Measurements from ENCODE around the gene SGCD. TPM values are rescaled to one million over a fixed set of nuclear protein-coding genes. Genes with fewer than 3 reads are reported as not detected.

Gene SGCD
- total RNA-seq, 1 experiment from 2014 or later = not detected

GRCh38 chr5:156515121-156515520 is 188.2 kb downstream of the SGCD start:
- H3K36me3 ChIP-seq (ENCODE audit: control insufficient read depth in 1 of 2, insufficient read depth in 2 of 2, low read length in 2 of 2) = no peaks in the 10 kb centered on the region
- POLR2A ChIA-PET = no interaction called here
- H4K20me1 ChIP-seq (ENCODE audit: insufficient read depth) = no peaks in the 10 kb centered on the region; the same call in 1 of the 2 replicates
- CTCF ChIA-PET = no interaction called here
- no peaks in the 10 kb centered on the region for H3K9me2 ChIP-seq (ENCODE audit: insufficient read depth)
- no peak overlapping the region for H3K9ac ChIP-seq (ENCODE audit: low read length)
- no peaks in the 10 kb centered on the region for H3K4me1 ChIP-seq (ENCODE audit: control insufficient read depth in 1 of 2, insufficient read depth in 2 of 2, low read length in 2 of 2)
- no peaks in the 10 kb centered on the region for H3K79me2 ChIP-seq (ENCODE audit: insufficient read depth, low read length)
- no peak for TF ChIP-seq EZH2phosphoT487 (IDR thresholded peaks at IDR 0.05; ENCODE audit: borderline replicate concordance)
- TF ChIP-seq CTCF (IDR thresholded peaks at IDR 0.05 in 2 of 3, conservative IDR thresholded peaks at IDR 0.05 in 1 of 3; ENCODE audit: borderline replicate concordance in 1 of 3, insufficient read depth in 1 of 3, low read depth in 2 of 3, low read length in 2 of 3) = no peak
- no peak for ATAC-seq
- BruUV-seq (replicated peaks) = no TSS peak
- intact Hi-C loops (cut with micrococcal nuclease) = no loop called here
- H3K9me3 ChIP-seq (ENCODE audit: control insufficient read depth in 1 of 2, insufficient read depth in 1 of 2, low read depth in 1 of 2, low read length in 2 of 2) = peaks cover 10 to 16% of the 10 kb centered on the region in 2 experiments; a peak in 2 of 4 replicates
- no peak overlapping the region for H2AFZ ChIP-seq (ENCODE audit: low read depth, low read length, poor library complexity, severe bottlenecking)
- H3K4me3 ChIP-seq (replicated peaks in 1 of 2; ENCODE audit: low read depth in 1 of 2, low read length in 2 of 2) = no peak overlapping the region
- no peak overlapping the region for H3K27ac ChIP-seq (ENCODE audit: low read depth, low read length)
- no peak for DNase-seq (ENCODE audit: low read depth, low spot score)
- RAD21 ChIA-PET (ENCODE audit: low non-redundant PET in 1 of 2, low total read pairs in 2 of 2, uncharacterized antibody in 2 of 2, unreplicated experiment in 2 of 2) = no interaction called here
- H3K27me3 ChIP-seq (ENCODE audit: insufficient read depth, low read length) = no peaks in the 10 kb centered on the region
- no peak overlapping the region for H3K4me2 ChIP-seq (ENCODE audit: low read length)

GRCh38 chr5:156515803-156516360 is 188.9 kb downstream of the SGCD start:
- ATAC-seq (no peak), DNase-seq (ENCODE audit: low read depth, low spot score) (no peak)
- intact Hi-C loops (cut with micrococcal nuclease) = no loop called here
- TF ChIP-seq CEBPB (IDR thresholded peaks at IDR 0.05; ENCODE audit: low read depth) (no peak), YY1 (IDR thresholded peaks at IDR 0.05; ENCODE audit: extremely low read depth, insufficient replicate concordance, low read depth, low read length) (no peak), ZFX (IDR thresholded peaks at IDR 0.05) (no peak), POLR2A (IDR thresholded peaks at IDR 0.05; ENCODE audit: borderline replicate concordance, extremely low read depth, insufficient read depth, insufficient read length) (no peak), CTCF (IDR thresholded peaks at IDR 0.05 in 2 of 3, conservative IDR thresholded peaks at IDR 0.05 in 1 of 3; ENCODE audit: borderline replicate concordance in 1 of 3, insufficient read depth in 1 of 3, low read depth in 2 of 3, low read length in 2 of 3) (no peak), ZNF274 (IDR thresholded peaks at IDR 0.05; ENCODE audit: low read depth, low read length) (no peak), FOSL1 (IDR thresholded peaks at IDR 0.05; ENCODE audit: low read depth) (no peak), EZH2phosphoT487 (IDR thresholded peaks at IDR 0.05; ENCODE audit: borderline replicate concordance) (no peak), ELF1 (IDR thresholded peaks at IDR 0.05; ENCODE audit: borderline replicate concordance, low read depth) (no peak), MAX (IDR thresholded peaks at IDR 0.05) (no peak), JUND (IDR thresholded peaks at IDR 0.05) (no peak), SRF (IDR thresholded peaks at IDR 0.05; ENCODE audit: low read depth) (no peak), CBX3 (IDR thresholded peaks at IDR 0.05; ENCODE audit: low read depth) (no peak), TCF7L2 (IDR thresholded peaks at IDR 0.05; ENCODE audit: borderline replicate concordance, extremely low read depth, insufficient read depth, insufficient read length) (no peak), EGR1 (IDR thresholded peaks at IDR 0.05; ENCODE audit: low read depth) (no peak), SIN3A (IDR thresholded peaks at IDR 0.05; ENCODE audit: low read depth) (no peak), ATF3 (IDR thresholded peaks at IDR 0.05) (no peak), SP1 (IDR thresholded peaks at IDR 0.05; ENCODE audit: low read depth) (no peak)
- ChIA-PET CTCF (no interaction called here), POLR2A (no interaction called here), RAD21 (ENCODE audit: low non-redundant PET in 1 of 2, low total read pairs in 2 of 2, uncharacterized antibody in 2 of 2, unreplicated experiment in 2 of 2) (no interaction called here)
- no peaks in the 10 kb centered on the region for H3K4me1 ChIP-seq (ENCODE audit: control insufficient read depth in 1 of 2, insufficient read depth in 2 of 2, low read length in 2 of 2)
- no TSS peak for BruUV-seq (replicated peaks)
- H3K9ac ChIP-seq (ENCODE audit: low read length) = no peak overlapping the region
- no peak overlapping the region for H3K4me3 ChIP-seq (replicated peaks in 1 of 2; ENCODE audit: low read depth in 1 of 2, low read length in 2 of 2)
- H3K27me3 ChIP-seq (ENCODE audit: insufficient read depth, low read length) = no peaks in the 10 kb centered on the region
- H3K27ac ChIP-seq (ENCODE audit: low read depth, low read length) = no peak overlapping the region
- H3K36me3 ChIP-seq (ENCODE audit: control insufficient read depth in 1 of 2, insufficient read depth in 2 of 2, low read length in 2 of 2) = no peaks in the 10 kb centered on the region
- no peaks in the 10 kb centered on the region for H3K9me2 ChIP-seq (ENCODE audit: insufficient read depth)
- H2AFZ ChIP-seq (ENCODE audit: low read depth, low read length, poor library complexity, severe bottlenecking) = no peak overlapping the region
- no peaks in the 10 kb centered on the region for H3K79me2 ChIP-seq (ENCODE audit: insufficient read depth, low read length)
- H3K9me3 ChIP-seq (ENCODE audit: control insufficient read depth in 1 of 2, insufficient read depth in 1 of 2, low read depth in 1 of 2, low read length in 2 of 2) = peaks cover 10 to 16% of the 10 kb centered on the region in 2 experiments; a peak in 2 of 4 replicates
- no peaks in the 10 kb centered on the region for H4K20me1 ChIP-seq (ENCODE audit: insufficient read depth)
- no peak overlapping the region for H3K4me2 ChIP-seq (ENCODE audit: low read length)

Data from HCT116 (cell line).